HG02588 (cell line): ENCODE measurements around the gene HBA1.
"Not testable (repeated sequence)": the region's sequence is repeated elsewhere in the genome, so short reads cannot be mapped to it uniquely, and the experiment has no call there.

Source experiments
- ATAC-seq: cut with Tn5 transposase; IDR thresholded peaks from one replicate; pipeline ENCODE4 v1.9.1; 2021; ENCODE audit warnings: mild to moderate bottlenecking, moderate library complexity; ENCODE audit not compliant: unreplicated experiment

HBA1 gene

GRCh38 chr16:176477-177382 lies at the start of gene HBA1:
Gene HBA1, plus strand, starts transcription at chr16:176680. Its CDS starts 37 bp downstream, at chr16:176717.
- not testable (repeated sequence) for ATAC-seq

- no peak for ATAC-seq
Measured at GRCh38 chr16:129075-129474, 47.4 kb upstream of the HBA1 start.

GRCh38 chr16:130533-131173 lies 45.8 kb upstream of the HBA1 start:
- no peak for ATAC-seq

GRCh38 chr16:132120-132519 lies 44.4 kb upstream of the HBA1 start:
- ATAC-seq, result no peak

- ATAC-seq, result no peak
Measured at GRCh38 chr16:133716-134115, 42.8 kb upstream of the HBA1 start.

- no peak for ATAC-seq
Measured at GRCh38 chr16:138049-138417, 38.4 kb upstream of the HBA1 start.

GRCh38 chr16:140175-140857 lies 36.2 kb upstream of the HBA1 start:
- no peak for ATAC-seq

- ATAC-seq, result no peak
Measured at GRCh38 chr16:142405-142967, 34.0 kb upstream of the HBA1 start.

GRCh38 chr16:143047-143446 lies 33.4 kb upstream of the HBA1 start:
- no peak for ATAC-seq

GRCh38 chr16:143456-143855 lies 33.0 kb upstream of the HBA1 start:
- no peak for ATAC-seq

- no peak for ATAC-seq
Measured at GRCh38 chr16:144797-145252, 31.7 kb upstream of the HBA1 start.

GRCh38 chr16:146646-147045 lies 29.8 kb upstream of the HBA1 start:
- ATAC-seq, result no peak

GRCh38 chr16:149024-149660 lies 27.3 kb upstream of the HBA1 start:
- no peak for ATAC-seq

GRCh38 chr16:152141-153128 lies 24.0 kb upstream of the HBA1 start, which contains the start of gene HBZ:
Gene HBZ, plus strand, starts transcription at chr16:152644. Its CDS starts 266 bp downstream, at chr16:152910.
- ATAC-seq, result no peak

GRCh38 chr16:153129-153521 lies 23.4 kb upstream of the HBA1 start:
- ATAC-seq, result not testable (repeated sequence)

- ATAC-seq, result not testable (repeated sequence)
Measured at GRCh38 chr16:153550-154216, 22.8 kb upstream of the HBA1 start.

GRCh38 chr16:154217-155030 lies 22.1 kb upstream of the HBA1 start:
- no peak for ATAC-seq

- no peak for ATAC-seq
Measured at GRCh38 chr16:155031-155398, 21.5 kb upstream of the HBA1 start.
